HG03442 (cell line): ENCODE results near the gene DGKA.
"Not testable (repeated sequence)": the region's sequence is repeated elsewhere in the genome, so short reads cannot be mapped to it uniquely, and the experiment has no call there.

Experiments
- ATAC-seq: cut with Tn5 transposase; IDR thresholded peaks from one replicate; pipeline ENCODE4 v1.9.1; 2021; ENCODE audit warnings: mild to moderate bottlenecking, moderate library complexity; ENCODE audit not compliant: unreplicated experiment

The DGKA gene

DNA sequence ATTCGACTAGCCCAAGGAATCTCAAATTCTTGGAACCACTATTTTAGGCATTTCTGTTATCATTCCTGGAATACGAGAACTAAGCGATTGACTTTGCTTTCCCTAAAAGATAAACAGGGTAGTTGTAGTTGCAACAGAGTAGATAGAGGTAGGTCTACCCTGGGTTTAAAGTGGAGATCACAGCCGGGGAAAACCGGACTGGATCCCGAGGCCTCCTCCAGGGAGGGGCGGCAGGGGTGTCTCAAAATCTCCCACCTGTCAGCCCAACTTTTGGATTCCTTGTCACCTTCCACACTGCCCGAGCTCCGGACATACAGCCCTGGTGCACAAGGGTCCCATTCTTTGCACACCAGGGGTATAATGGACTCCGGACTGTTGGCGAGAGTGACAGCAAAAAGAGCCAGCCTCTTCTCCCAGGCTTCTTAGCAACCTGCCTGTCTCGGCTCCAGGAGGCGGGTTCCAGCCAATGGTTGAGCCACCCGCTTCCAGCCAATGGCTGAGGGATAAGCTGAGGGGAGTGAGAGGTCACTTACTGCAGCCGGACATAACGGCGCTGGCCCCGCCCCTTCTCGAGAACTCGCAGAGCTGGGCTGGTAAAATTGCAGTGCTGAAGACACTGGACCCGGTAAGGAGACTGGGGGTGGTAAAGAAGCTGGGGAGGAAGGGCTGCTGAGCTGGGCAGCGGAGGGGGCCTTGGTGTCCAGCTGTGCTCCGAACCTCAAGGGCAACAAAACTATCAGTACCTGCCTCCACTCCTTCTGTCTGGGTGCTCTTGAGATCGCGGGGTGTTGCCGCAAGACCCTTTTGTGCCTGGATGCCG, 66.0 kb downstream of the DGKA start, which contains the start of gene SUOX:
TSS of gene SUOX (plus strand) at position 562 of the 820 bp plus-strand sequence. CDS start 4,946 bp downstream, outside the sequence.
- peak; percentile 99 for ATAC-seq

DNA sequence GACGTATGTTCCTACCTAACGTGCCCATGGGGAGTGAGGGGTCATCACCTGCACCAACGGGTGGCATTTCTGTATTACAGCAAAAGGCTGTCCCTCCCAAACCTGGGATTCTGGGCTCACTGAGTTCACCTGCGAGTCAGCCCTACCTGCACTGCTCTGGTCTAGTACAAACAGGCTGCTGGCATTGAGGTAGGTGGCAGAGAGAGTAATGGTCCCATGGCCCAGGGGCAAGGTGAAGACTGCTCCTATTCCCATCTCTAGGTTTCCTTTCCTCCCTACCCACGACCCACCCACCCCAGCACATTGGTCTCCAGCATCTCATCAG, 66.5 kb downstream of the DGKA start:
- ATAC-seq: no peak

DNA sequence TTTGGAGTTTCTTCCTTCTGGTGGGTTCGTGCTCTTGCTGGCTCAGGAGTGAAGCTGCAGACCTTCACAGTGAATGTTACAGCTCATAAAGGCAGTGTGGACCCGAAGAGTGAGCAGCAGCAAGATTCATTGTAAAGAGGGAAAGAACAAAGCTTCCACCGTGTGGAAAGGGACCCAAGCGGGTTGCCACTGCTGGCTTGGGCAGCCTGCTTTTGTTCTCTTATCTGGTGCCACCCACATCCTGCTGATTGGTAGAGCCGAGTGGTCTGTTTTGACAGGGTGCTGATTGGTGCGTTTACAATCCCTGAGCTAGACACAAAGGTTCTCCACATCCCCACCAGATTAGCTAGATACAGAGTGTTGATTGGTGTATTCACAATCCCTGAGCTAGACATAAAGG, 68.6 kb downstream of the DGKA start:
- ATAC-seq: not testable (repeated sequence)

DNA sequence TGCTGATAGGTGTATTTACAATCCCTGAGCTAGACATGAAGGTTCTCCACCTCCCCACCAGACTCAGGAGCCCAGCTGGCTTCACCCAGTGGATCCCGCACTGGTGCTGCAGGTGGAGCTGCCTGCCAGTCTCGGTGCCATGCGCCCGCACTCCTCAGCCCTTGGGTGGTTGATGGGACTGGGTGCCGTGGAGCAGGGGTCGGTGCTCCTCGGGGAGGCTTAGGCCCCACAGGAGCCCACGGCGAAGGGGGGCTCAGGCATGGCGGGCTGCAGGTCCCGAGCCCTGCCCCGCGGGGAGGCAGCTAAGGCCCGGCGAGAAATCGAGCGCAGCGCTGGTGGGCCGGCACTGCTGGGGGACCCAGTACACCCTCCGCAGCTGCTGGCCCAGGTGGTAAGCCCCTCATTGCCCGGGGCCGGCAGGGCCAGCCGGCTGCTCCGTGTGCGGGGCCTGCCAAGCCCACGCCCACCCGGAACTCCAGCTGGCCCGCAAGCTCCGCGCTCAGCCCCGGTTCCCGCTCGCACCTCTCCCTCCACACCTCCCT, 69.1 kb downstream of the DGKA start:
- ATAC-seq: not testable (repeated sequence)

DNA sequence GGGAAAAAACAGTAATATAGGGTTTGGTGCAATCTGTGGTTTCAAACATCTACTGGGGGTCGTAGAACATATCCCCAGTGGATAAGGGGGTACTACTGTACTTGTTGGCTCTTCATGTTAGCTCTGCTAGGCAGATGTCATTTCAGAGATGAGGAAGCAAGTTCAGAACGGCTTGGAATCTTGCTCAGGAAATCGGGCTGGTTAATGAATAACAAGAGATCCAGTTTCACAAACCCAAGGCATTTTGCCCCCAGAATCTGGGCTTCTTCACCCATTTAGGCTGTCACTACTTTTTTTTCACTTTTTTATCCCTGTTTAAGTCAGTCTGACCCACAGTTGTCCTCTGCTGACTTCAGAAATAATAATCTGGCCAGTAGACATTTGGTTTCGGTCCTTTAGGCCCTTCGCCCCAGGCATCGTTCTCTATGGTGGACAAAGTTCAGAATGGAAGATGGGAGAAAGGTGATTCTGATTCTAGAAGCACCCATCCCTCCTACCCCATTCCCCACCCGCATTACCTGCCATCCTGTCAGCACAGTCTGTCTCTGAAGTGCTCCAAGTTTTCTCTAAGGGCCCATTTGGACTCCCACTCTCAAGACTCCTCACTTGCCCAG, 70.6 kb downstream of the DGKA start:
- no peak for ATAC-seq

DNA sequence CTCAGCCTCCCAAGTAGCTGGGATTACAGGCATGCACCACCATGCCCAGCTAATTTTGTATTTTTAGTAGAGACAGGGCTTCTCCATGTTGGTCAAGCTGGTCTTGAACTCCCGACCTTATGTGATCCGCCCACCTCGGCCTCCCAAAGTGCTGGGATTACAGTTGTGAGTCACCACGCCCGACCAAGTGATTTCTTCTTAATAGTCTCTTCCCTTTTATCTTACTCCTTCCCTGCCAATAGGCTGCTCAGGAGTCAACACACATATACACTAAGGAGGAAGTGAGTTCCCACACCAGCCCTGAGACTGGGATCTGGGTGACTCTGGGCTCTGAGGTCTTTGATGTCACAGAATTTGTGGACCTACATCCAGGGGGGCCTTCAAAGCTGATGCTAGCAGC, 72.4 kb downstream of the DGKA start:
- ATAC-seq: not testable (repeated sequence)
